GM23338 (cell line): ENCODE measurements around the gene NUMBL. TPM values are rescaled to one million over a fixed set of nuclear protein-coding genes. Genes with fewer than 3 reads are reported as not detected.

Experiments
- ATAC-seq: fragments of 200-7000 bp; cut with Tn5 transposase; 3 replicates; pipeline ENCODE4 v1.9.1; 2020
- DNase-seq: peaks from one replicate; pipeline ENCODE4 v3.0.0-alpha.2; 2015; ENCODE audit warnings: low spot score
- H2AFZ ChIP-seq: fragments of 200-600 bp; sonication (generic); 2 replicates; pipeline ENCODE4 v1.8.0; 2016; ENCODE audit warnings: antibody characterized with exemption, mild to moderate bottlenecking, moderate library complexity
- H3F3A ChIP-seq: fragments of 200-600 bp; sonication (generic); replicated peaks from 2 replicates; pipeline ENCODE4 v1.8.0; 2017; ENCODE audit warnings: antibody characterized with exemption, mixed run types, low read depth
- H3K27ac ChIP-seq: fragments of 200-600 bp; sonication (generic); 2 replicates; pipeline ENCODE4 v1.6.1; 2016; ENCODE audit warnings: low read depth
- H3K27me3 ChIP-seq: fragments of 200-600 bp; sonication (generic); 2 replicates; pipeline ENCODE4 v1.8.0; 2016; ENCODE audit warnings: mild to moderate bottlenecking, mixed run types, moderate library complexity; ENCODE audit not compliant: insufficient read depth
- H3K36me3 ChIP-seq: fragments of 200-600 bp; sonication (generic); 2 replicates; pipeline ENCODE4 v1.8.0; 2016; ENCODE audit warnings: mild to moderate bottlenecking; ENCODE audit not compliant: insufficient read depth
- H3K4me1 ChIP-seq: fragments of 200-600 bp; sonication (generic); 2 replicates; pipeline ENCODE4 v1.8.0; 2016; ENCODE audit warnings: mild to moderate bottlenecking, moderate library complexity; ENCODE audit not compliant: insufficient read depth
- H3K4me2 ChIP-seq: fragments of 200-600 bp; sonication (generic); 2 replicates; pipeline ENCODE4 v1.7.1; 2017; ENCODE audit warnings: mixed run types
- H3K4me3 ChIP-seq: fragments of 200-600 bp; sonication (generic); 2 replicates; pipeline ENCODE4 v1.6.1; 2016; ENCODE audit warnings: mixed run types
- H3K79me2 ChIP-seq: fragments of 200-600 bp; sonication (generic); replicated peaks from 2 replicates; pipeline ENCODE4 v1.8.0; 2017; ENCODE audit warnings: mild to moderate bottlenecking; ENCODE audit not compliant: insufficient read depth
- H3K9me2 ChIP-seq: fragments of 200-600 bp; sonication (generic); 2 replicates; pipeline ENCODE4 v1.8.0; 2017; ENCODE audit not compliant: insufficient read depth
- H4K20me1 ChIP-seq: fragments of 200-600 bp; sonication (generic); replicated peaks from 2 replicates; pipeline ENCODE4 v1.8.0; 2017; ENCODE audit warnings: mild to moderate bottlenecking; ENCODE audit not compliant: insufficient read depth
- H3K27ac Mint-ChIP-seq: 2 replicates; pipeline ENCODE4 v1.8.0; 2020; ENCODE audit warnings: inconsistent platforms, mild to moderate bottlenecking, moderate library complexity, mixed read lengths
- H3K27me3 Mint-ChIP-seq: 3 replicates; pipeline ENCODE4 v1.8.0; 2022; ENCODE audit warnings: low read depth, mild to moderate bottlenecking, moderate library complexity, mixed read lengths, inconsistent platforms; ENCODE audit not compliant: insufficient read depth, poor library complexity
- H3K36me3 Mint-ChIP-seq: 3 replicates; pipeline ENCODE4 v1.8.0; 2021; ENCODE audit warnings: low read depth, mild to moderate bottlenecking, inconsistent platforms, moderate library complexity, mixed read lengths
- H3K4me1 Mint-ChIP-seq: 3 replicates; pipeline ENCODE4 v1.8.0; 2020; ENCODE audit warnings: mild to moderate bottlenecking, inconsistent platforms, mixed read lengths
- H3K4me3 Mint-ChIP-seq: 3 replicates; pipeline ENCODE4 v1.8.0; 2021; ENCODE audit warnings: moderate library complexity, mild to moderate bottlenecking, inconsistent platforms, mixed read lengths
- H3K9me3 Mint-ChIP-seq: 3 replicates; pipeline ENCODE4 v1.8.0; 2020; ENCODE audit warnings: moderate library complexity, mild to moderate bottlenecking, inconsistent platforms, mixed read lengths
- CREB1 ChIP-seq: fragments of 250-450 bp; sonication (Bioruptor Pico); IDR thresholded peaks from 2 replicates; pipeline ENCODE4 v1.5.0; 2020; ENCODE audit warnings: low read depth, mild to moderate bottlenecking, moderate library complexity
- EZH2 ChIP-seq: fragments of 200-600 bp; sonication (generic); IDR thresholded peaks from one replicate; pipeline ENCODE4 v1.8.0; 2017; ENCODE audit warnings: antibody characterized with exemption, mild to moderate bottlenecking, low read depth; ENCODE audit not compliant: unreplicated experiment
- EZH2phosphoT487 ChIP-seq: fragments of 200-600 bp; sonication (generic); IDR thresholded peaks from one replicate; pipeline ENCODE4 v1.8.1; 2018; ENCODE audit warnings: antibody characterized with exemption; ENCODE audit not compliant: unreplicated experiment
- JUNB ChIP-seq: IDR thresholded peaks from one replicate; pipeline ENCODE4 v1.6.1; 2016; ENCODE audit warnings: antibody characterized with exemption; ENCODE audit not compliant: unreplicated experiment
- NANOG ChIP-seq: IDR thresholded peaks from 2 replicates; pipeline ENCODE4 v1.6.1; 2016; ENCODE audit warnings: antibody characterized with exemption, borderline replicate concordance
- POLR2AphosphoS5 ChIP-seq: IDR thresholded peaks from 2 replicates; pipeline ENCODE4 v1.6.1; 2016; ENCODE audit warnings: antibody characterized with exemption, low read depth
- STAT1 ChIP-seq: IDR thresholded peaks from one replicate; pipeline ENCODE4 v1.6.1; 2016; ENCODE audit warnings: antibody characterized with exemption; ENCODE audit not compliant: unreplicated experiment
- ZNF331 ChIP-seq: fragments of 250-450 bp; sonication (Bioruptor Pico); IDR thresholded peaks from 2 replicates; pipeline ENCODE4 v1.5.0; 2020; ENCODE audit warnings: low read depth, mild to moderate bottlenecking, moderate library complexity
- polyA plus RNA-seq: library from polyadenylated mRNA; unstranded; fragments of >200 nt; fragmentation: Nextera tagmentation; extraction: Ambion mirVana; gene quantifications from 2 replicates; pipeline ENCODE4 v1.2.1, GENCODE V29; 2016
- total RNA-seq: library from RNA; depleted of rRNA; stranded (reverse); fragments of >200 nt; shearing (Covaris generic); gene quantifications from 2 replicates; pipeline ENCODE4 v1.2.3, GENCODE V29; 2014
- TF ChIP-seq, protein P1 (sequence below): fragments of 250-450 bp; sonication (Bioruptor Pico); IDR thresholded peaks from 2 replicates; pipeline ENCODE4 v1.5.0; 2020; ENCODE audit warnings: mild to moderate bottlenecking, moderate library complexity
- TF ChIP-seq, protein P2 (sequence below): IDR thresholded peaks from 2 replicates; pipeline ENCODE4 v1.6.1; 2016; ENCODE audit warnings: antibody characterized with exemption
- TF ChIP-seq, protein P3 (sequence below), 2 experiments: fragments of 200-600 bp in 1 of 2; sonication (generic) in 1 of 2; conservative IDR thresholded peaks; 2 replicates each; pipeline versions ENCODE4 v1.5.1 to v1.6.1; 2016 to 2017; ENCODE audit warnings: antibody characterized with exemption in 2 of 2, low read depth in 2 of 2, mild to moderate bottlenecking in 2 of 2, moderate library complexity in 1 of 2
- TF ChIP-seq, protein P4 (sequence below): IDR thresholded peaks from one replicate; pipeline ENCODE4 v1.6.1; 2018; ENCODE audit warnings: antibody characterized with exemption; ENCODE audit not compliant: unreplicated experiment

The NUMBL gene
- total and polyA plus RNA-seq, 2 experiments from 2014 or later, result 8.5 to 28.5 TPM

DNA sequence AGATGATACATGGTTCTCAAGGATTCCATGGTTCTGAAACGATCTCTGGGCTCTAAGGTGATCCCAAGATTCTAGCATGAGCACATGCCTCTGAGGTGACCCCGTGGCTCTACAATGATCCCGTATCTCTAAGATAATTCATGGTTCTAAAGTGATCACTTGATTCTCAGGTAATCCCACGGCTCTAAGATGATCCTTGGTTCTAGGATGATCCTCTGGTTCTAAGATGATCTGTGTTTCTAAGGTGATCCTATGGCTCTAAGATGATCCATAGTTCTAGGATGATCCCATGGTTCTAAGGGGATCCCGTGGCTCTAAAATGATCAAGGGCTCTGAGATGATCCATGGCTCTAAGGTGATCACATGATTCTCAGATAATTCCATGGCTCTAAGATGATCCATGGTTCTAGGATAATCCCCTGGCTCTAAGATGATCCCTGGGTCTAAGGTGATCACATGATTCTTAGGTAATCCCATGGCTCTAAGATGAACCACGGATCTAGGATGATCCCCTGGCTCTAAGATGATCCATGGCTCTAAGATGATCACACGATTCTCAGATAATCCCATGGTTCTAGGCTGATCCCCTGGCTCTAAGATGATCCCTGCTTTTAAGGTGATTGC, 21.3 kb downstream of the NUMBL start:
- H3K79me2 ChIP-seq, result no peaks in the 10 kb centered on the region
- H3K4me3 Mint-ChIP-seq, result no peak overlapping the region
- no peak overlapping the region for H3K27ac ChIP-seq
- no peaks in the 10 kb centered on the region for H3K4me1 Mint-ChIP-seq
- peaks cover 2% of the 10 kb centered on the region for H3K27me3 Mint-ChIP-seq
- no peaks in the 10 kb centered on the region for H3K27me3 ChIP-seq
- H3K4me2 ChIP-seq, result no peak overlapping the region
- no peaks in the 10 kb centered on the region for H3K9me3 Mint-ChIP-seq
- no peaks in the 10 kb centered on the region for H3K9me2 ChIP-seq
- ATAC-seq, result no peak
- H2AFZ ChIP-seq, result no peak overlapping the region
- no peak for DNase-seq
- no peaks in the 10 kb centered on the region for H4K20me1 ChIP-seq
- H3K36me3 ChIP-seq, result peaks cover 8% of the 10 kb centered on the region; the same call in 1 of the 2 replicates
- no peaks in the 10 kb centered on the region for H3F3A ChIP-seq
- no peak overlapping the region for H3K27ac Mint-ChIP-seq
- TF ChIP-seq POLR2AphosphoS5 (no peak), EZH2 (no peak), EZH2phosphoT487 (no peak), NANOG (no peak), CREB1 (CRISPR knock-in tag) (no peak), JUNB (no peak), ZNF331 (no peak), STAT1 (no peak)
- TF ChIP-seq, protein P1, sequence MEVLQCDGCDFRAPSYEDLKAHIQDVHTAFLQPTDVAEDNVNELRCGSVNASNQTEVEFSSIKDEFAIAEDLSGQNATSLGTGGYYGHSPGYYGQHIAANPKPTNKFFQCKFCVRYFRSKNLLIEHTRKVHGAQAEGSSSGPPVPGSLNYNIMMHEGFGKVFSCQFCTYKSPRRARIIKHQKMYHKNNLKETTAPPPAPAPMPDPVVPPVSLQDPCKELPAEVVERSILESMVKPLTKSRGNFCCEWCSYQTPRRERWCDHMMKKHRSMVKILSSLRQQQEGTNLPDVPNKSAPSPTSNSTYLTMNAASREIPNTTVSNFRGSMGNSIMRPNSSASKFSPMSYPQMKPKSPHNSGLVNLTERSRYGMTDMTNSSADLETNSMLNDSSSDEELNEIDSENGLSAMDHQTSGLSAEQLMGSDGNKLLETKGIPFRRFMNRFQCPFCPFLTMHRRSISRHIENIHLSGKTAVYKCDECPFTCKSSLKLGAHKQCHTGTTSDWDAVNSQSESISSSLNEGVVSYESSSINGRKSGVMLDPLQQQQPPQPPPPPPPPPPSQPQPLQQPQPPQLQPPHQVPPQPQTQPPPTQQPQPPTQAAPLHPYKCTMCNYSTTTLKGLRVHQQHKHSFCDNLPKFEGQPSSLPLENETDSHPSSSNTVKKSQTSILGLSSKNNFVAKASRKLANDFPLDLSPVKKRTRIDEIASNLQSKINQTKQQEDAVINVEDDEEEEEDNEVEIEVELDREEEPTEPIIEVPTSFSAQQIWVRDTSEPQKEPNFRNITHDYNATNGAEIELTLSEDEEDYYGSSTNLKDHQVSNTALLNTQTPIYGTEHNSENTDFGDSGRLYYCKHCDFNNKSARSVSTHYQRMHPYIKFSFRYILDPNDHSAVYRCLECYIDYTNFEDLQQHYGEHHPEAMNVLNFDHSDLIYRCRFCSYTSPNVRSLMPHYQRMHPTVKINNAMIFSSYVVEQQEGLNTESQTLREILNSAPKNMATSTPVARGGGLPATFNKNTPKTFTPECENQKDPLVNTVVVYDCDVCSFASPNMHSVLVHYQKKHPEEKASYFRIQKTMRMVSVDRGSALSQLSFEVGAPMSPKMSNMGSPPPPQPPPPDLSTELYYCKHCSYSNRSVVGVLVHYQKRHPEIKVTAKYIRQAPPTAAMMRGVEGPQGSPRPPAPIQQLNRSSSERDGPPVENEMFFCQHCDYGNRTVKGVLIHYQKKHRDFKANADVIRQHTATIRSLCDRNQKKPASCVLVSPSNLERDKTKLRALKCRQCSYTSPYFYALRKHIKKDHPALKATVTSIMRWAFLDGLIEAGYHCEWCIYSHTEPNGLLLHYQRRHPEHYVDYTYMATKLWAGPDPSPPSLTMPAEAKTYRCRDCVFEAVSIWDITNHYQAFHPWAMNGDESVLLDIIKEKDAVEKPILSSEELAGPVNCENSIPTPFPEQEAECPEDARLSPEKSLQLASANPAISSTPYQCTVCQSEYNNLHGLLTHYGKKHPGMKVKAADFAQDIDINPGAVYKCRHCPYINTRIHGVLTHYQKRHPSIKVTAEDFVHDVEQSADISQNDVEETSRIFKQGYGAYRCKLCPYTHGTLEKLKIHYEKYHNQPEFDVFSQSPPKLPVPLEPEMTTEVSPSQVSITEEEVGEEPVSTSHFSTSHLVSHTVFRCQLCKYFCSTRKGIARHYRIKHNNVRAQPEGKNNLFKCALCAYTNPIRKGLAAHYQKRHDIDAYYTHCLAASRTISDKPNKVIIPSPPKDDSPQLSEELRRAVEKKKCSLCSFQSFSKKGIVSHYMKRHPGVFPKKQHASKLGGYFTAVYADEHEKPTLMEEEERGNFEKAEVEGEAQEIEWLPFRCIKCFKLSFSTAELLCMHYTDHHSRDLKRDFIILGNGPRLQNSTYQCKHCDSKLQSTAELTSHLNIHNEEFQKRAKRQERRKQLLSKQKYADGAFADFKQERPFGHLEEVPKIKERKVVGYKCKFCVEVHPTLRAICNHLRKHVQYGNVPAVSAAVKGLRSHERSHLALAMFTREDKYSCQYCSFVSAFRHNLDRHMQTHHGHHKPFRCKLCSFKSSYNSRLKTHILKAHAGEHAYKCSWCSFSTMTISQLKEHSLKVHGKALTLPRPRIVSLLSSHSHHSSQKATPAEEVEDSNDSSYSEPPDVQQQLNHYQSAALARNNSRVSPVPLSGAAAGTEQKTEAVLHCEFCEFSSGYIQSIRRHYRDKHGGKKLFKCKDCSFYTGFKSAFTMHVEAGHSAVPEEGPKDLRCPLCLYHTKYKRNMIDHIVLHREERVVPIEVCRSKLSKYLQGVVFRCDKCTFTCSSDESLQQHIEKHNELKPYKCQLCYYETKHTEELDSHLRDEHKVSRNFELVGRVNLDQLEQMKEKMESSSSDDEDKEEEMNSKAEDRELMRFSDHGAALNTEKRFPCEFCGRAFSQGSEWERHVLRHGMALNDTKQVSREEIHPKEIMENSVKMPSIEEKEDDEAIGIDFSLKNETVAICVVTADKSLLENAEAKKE, result no peak
- TF ChIP-seq, protein P2, sequence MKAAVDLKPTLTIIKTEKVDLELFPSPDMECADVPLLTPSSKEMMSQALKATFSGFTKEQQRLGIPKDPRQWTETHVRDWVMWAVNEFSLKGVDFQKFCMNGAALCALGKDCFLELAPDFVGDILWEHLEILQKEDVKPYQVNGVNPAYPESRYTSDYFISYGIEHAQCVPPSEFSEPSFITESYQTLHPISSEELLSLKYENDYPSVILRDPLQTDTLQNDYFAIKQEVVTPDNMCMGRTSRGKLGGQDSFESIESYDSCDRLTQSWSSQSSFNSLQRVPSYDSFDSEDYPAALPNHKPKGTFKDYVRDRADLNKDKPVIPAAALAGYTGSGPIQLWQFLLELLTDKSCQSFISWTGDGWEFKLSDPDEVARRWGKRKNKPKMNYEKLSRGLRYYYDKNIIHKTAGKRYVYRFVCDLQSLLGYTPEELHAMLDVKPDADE, result no peak
- TF ChIP-seq, protein P3, sequence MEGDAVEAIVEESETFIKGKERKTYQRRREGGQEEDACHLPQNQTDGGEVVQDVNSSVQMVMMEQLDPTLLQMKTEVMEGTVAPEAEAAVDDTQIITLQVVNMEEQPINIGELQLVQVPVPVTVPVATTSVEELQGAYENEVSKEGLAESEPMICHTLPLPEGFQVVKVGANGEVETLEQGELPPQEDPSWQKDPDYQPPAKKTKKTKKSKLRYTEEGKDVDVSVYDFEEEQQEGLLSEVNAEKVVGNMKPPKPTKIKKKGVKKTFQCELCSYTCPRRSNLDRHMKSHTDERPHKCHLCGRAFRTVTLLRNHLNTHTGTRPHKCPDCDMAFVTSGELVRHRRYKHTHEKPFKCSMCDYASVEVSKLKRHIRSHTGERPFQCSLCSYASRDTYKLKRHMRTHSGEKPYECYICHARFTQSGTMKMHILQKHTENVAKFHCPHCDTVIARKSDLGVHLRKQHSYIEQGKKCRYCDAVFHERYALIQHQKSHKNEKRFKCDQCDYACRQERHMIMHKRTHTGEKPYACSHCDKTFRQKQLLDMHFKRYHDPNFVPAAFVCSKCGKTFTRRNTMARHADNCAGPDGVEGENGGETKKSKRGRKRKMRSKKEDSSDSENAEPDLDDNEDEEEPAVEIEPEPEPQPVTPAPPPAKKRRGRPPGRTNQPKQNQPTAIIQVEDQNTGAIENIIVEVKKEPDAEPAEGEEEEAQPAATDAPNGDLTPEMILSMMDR (conservative IDR thresholded peaks at IDR 0.05; ENCODE audit: low read depth in 2 of 2), result no peak
- TF ChIP-seq, protein P4, sequence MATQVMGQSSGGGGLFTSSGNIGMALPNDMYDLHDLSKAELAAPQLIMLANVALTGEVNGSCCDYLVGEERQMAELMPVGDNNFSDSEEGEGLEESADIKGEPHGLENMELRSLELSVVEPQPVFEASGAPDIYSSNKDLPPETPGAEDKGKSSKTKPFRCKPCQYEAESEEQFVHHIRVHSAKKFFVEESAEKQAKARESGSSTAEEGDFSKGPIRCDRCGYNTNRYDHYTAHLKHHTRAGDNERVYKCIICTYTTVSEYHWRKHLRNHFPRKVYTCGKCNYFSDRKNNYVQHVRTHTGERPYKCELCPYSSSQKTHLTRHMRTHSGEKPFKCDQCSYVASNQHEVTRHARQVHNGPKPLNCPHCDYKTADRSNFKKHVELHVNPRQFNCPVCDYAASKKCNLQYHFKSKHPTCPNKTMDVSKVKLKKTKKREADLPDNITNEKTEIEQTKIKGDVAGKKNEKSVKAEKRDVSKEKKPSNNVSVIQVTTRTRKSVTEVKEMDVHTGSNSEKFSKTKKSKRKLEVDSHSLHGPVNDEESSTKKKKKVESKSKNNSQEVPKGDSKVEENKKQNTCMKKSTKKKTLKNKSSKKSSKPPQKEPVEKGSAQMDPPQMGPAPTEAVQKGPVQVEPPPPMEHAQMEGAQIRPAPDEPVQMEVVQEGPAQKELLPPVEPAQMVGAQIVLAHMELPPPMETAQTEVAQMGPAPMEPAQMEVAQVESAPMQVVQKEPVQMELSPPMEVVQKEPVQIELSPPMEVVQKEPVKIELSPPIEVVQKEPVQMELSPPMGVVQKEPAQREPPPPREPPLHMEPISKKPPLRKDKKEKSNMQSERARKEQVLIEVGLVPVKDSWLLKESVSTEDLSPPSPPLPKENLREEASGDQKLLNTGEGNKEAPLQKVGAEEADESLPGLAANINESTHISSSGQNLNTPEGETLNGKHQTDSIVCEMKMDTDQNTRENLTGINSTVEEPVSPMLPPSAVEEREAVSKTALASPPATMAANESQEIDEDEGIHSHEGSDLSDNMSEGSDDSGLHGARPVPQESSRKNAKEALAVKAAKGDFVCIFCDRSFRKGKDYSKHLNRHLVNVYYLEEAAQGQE, result no peak
- H3K4me3 ChIP-seq, result no peak overlapping the region
- peaks cover 28% of the 10 kb centered on the region for H3K36me3 Mint-ChIP-seq
- H3K4me1 ChIP-seq, result no peaks in the 10 kb centered on the region
